H54 (cell line): ENCODE measurements around the gene PIAS2.

Experiments
- DNase-seq: peaks from one replicate; pipeline ENCODE4 v3.0.0; 2011; ENCODE audit warnings: low spot score, mixed read lengths; ENCODE audit not compliant: insufficient read length
- FAIRE-seq: peaks from 3 replicates; lab custom pipeline; 2011; peaks lifted over from hg19 to GRCh38; lab: Jason Lieb, UNC
- POLR2A ChIP-seq: IDR thresholded peaks from 2 replicates; pipeline ENCODE4 v1.6.1; 2011; ENCODE audit warnings: low read depth, mild to moderate bottlenecking, low read length

The PIAS2 gene

GRCh38 chr18:46787674-46788073, 129.6 kb downstream of the PIAS2 start:
- DNase-seq (no peak), FAIRE-seq (no peak)
- no peak for TF ChIP-seq POLR2A

GRCh38 chr18:46772357-46772756, 144.9 kb downstream of the PIAS2 start:
- DNase-seq (no peak), FAIRE-seq (no peak)
- TF ChIP-seq POLR2A, result no peak

GRCh38 chr18:46771141-46771540, 146.2 kb downstream of the PIAS2 start:
- TF ChIP-seq POLR2A, result no peak
- FAIRE-seq, result no peak

GRCh38 chr18:46770708-46771107, 146.6 kb downstream of the PIAS2 start:
- DNase-seq (no peak), FAIRE-seq (no peak)
- TF ChIP-seq POLR2A, result no peak

More at GRCh38 chr18:46771141-46771540, 146.2 kb downstream of the PIAS2 start:
- no peak for DNase-seq

- TF ChIP-seq POLR2A, result no peak
- DNase-seq (no peak), FAIRE-seq (no peak)
Observed at GRCh38 chr18:46768166-46768921, 149.0 kb downstream of the PIAS2 start.

GRCh38 chr18:46767217-46767616, 150.1 kb downstream of the PIAS2 start:
- FAIRE-seq (no peak), DNase-seq (no peak)
- no peak for TF ChIP-seq POLR2A

GRCh38 chr18:46764586-46764985, 152.7 kb downstream of the PIAS2 start:
- no peak for DNase-seq
- no peak for TF ChIP-seq POLR2A
- FAIRE-seq, result no peak

GRCh38 chr18:46761059-46761769, 156.1 kb downstream of the PIAS2 start:
- no peak for TF ChIP-seq POLR2A
- DNase-seq (no peak), FAIRE-seq (no peak)

GRCh38 chr18:46759890-46760289, 157.4 kb downstream of the PIAS2 start:
- TF ChIP-seq POLR2A, result no peak
- FAIRE-seq (no peak), DNase-seq (no peak)

GRCh38 chr18:46756559-46757201, 160.6 kb downstream of the PIAS2 start, which contains the start of gene ST8SIA5:
Gene ST8SIA5, minus strand, starts transcription at chr18:46757053. Its CDS starts 545 bp downstream, at chr18:46756508.
- DNase-seq, result no peak
- no peak for TF ChIP-seq POLR2A
- no peak for FAIRE-seq

- DNase-seq (no peak), FAIRE-seq (no peak)
- no peak for TF ChIP-seq POLR2A
Observed at GRCh38 chr18:46756025-46756558, 161.2 kb downstream of the PIAS2 start.

GRCh38 chr18:46755315-46756024, 161.8 kb downstream of the PIAS2 start:
- no peak for TF ChIP-seq POLR2A
- no peak for FAIRE-seq
- DNase-seq, result no peak

- no peak for TF ChIP-seq POLR2A
- no peak for DNase-seq
- no peak for FAIRE-seq
Observed at GRCh38 chr18:46754661-46755292, 162.5 kb downstream of the PIAS2 start.
